ENCODE data around the gene PRKRA. TPM values are rescaled to one million over a fixed set of nuclear protein-coding genes. Genes with fewer than 3 reads are reported as not detected.

The PRKRA gene
- polyA plus RNA-seq, 3 donors from 2014 or later, result 37.7 to 57.7 (median 39.6) TPM

GRCh38 chr2:178395941-178396570 lies 54.9 kb downstream of the PRKRA start:
- no peak for DNase-seq
- Mint-ChIP-seq H3K4me1 (no peaks in the 10 kb centered on the region), H3K36me3 (no peaks in the 10 kb centered on the region), H3K9me3 (no peaks in the 10 kb centered on the region), H3K27ac (no peak overlapping the region), H3K4me3 (no peak overlapping the region), H3K27me3 (ENCODE audit: low read depth in 3 of 3) (peaks cover 0 to 2% (median 2%) of the 10 kb centered on the region in 3 donors)

- Mint-ChIP-seq H3K36me3 (no peaks in the 10 kb centered on the region), H3K9me3 (no peaks in the 10 kb centered on the region), H3K4me1 (no peaks in the 10 kb centered on the region), H3K27me3 (ENCODE audit: low read depth in 3 of 3) (peaks cover 0 to 2% (median 0%) of the 10 kb centered on the region in 3 donors), H3K27ac (no peak overlapping the region), H3K4me3 (no peak overlapping the region)
- DNase-seq, result no peak
These were observed 55.7 kb downstream of the PRKRA start for GRCh38 chr2:178395295-178395694.

GRCh38 chr2:178394859-178395258 lies 56.1 kb downstream of the PRKRA start:
- H3K27me3 Mint-ChIP-seq (ENCODE audit: low read depth in 3 of 3), result peaks cover 0 to 2% (median 0%) of the 10 kb centered on the region in 3 donors
- DNase-seq, result no peak
- H3K36me3 Mint-ChIP-seq, result no peaks in the 10 kb centered on the region
- H3K9me3 Mint-ChIP-seq, result no peaks in the 10 kb centered on the region
- no peak overlapping the region for H3K4me3 Mint-ChIP-seq
- H3K27ac Mint-ChIP-seq, result no peak overlapping the region
- no peaks in the 10 kb centered on the region for H3K4me1 Mint-ChIP-seq

GRCh38 chr2:178392215-178392614 lies 58.8 kb downstream of the PRKRA start:
- H3K4me1 Mint-ChIP-seq, result no peaks in the 10 kb centered on the region
- H3K4me3 Mint-ChIP-seq, result no peak overlapping the region
- peaks cover 1 to 4% (median 3%) of the 10 kb centered on the region in 3 donors for H3K27me3 Mint-ChIP-seq (ENCODE audit: low read depth in 3 of 3)
- no peaks in the 10 kb centered on the region for H3K36me3 Mint-ChIP-seq
- no peaks in the 10 kb centered on the region for H3K9me3 Mint-ChIP-seq
- DNase-seq, result no peak
- H3K27ac Mint-ChIP-seq, result no peak overlapping the region

GRCh38 chr2:178391701-178392100 lies 59.3 kb downstream of the PRKRA start:
- H3K9me3 Mint-ChIP-seq, result no peaks in the 10 kb centered on the region
- peaks cover 1 to 4% (median 3%) of the 10 kb centered on the region in 3 donors for H3K27me3 Mint-ChIP-seq (ENCODE audit: low read depth in 3 of 3)
- DNase-seq, result no peak
- no peak overlapping the region for H3K4me3 Mint-ChIP-seq
- H3K36me3 Mint-ChIP-seq, result no peaks in the 10 kb centered on the region
- H3K4me1 Mint-ChIP-seq, result no peaks in the 10 kb centered on the region
- H3K27ac Mint-ChIP-seq, result no peak overlapping the region

GRCh38 chr2:178388287-178388686 lies 62.7 kb downstream of the PRKRA start:
- H3K27ac Mint-ChIP-seq, result no peak overlapping the region
- no peaks in the 10 kb centered on the region for H3K9me3 Mint-ChIP-seq
- H3K36me3 Mint-ChIP-seq, result no peaks in the 10 kb centered on the region
- H3K27me3 Mint-ChIP-seq (ENCODE audit: low read depth in 3 of 3), result peaks cover 1 to 3% (median 3%) of the 10 kb centered on the region in 3 donors
- no peak overlapping the region for H3K4me3 Mint-ChIP-seq
- DNase-seq, result no peak
- H3K4me1 Mint-ChIP-seq, result no peaks in the 10 kb centered on the region

GRCh38 chr2:178386986-178387597 lies 63.9 kb downstream of the PRKRA start:
- Mint-ChIP-seq H3K4me3 (no peak overlapping the region), H3K27me3 (ENCODE audit: low read depth in 3 of 3) (peaks cover 1 to 6% (median 3%) of the 10 kb centered on the region in 3 donors), H3K9me3 (no peaks in the 10 kb centered on the region), H3K27ac (no peak overlapping the region), H3K4me1 (no peaks in the 10 kb centered on the region), H3K36me3 (no peaks in the 10 kb centered on the region)
- no peak for DNase-seq

GRCh38 chr2:178385595-178386148 lies 65.3 kb downstream of the PRKRA start:
- Mint-ChIP-seq H3K27ac (no peak overlapping the region), H3K36me3 (no peaks in the 10 kb centered on the region), H3K27me3 (ENCODE audit: low read depth in 3 of 3) (peaks cover 1 to 8% (median 4%) of the 10 kb centered on the region in 3 donors), H3K4me1 (no peaks in the 10 kb centered on the region), H3K4me3 (no peak overlapping the region), H3K9me3 (peaks cover 0 to 2% (median 0%) of the 10 kb centered on the region in 6 donors)
- DNase-seq, result no peak

- Mint-ChIP-seq H3K27ac (no peak overlapping the region), H3K27me3 (ENCODE audit: low read depth in 3 of 3) (peaks cover 4 to 11% (median 5%) of the 10 kb centered on the region in 3 donors), H3K36me3 (no peaks in the 10 kb centered on the region), H3K9me3 (peaks cover 0 to 2% (median 0%) of the 10 kb centered on the region in 6 donors), H3K4me1 (no peaks in the 10 kb centered on the region), H3K4me3 (no peak overlapping the region)
- no peak for DNase-seq
These were observed 67.3 kb downstream of the PRKRA start for GRCh38 chr2:178383718-178384117.

Other genes starting within 250 kb of the PRKRA start
- under 1 TPM in 1 of 3 donors, not detected in 2; 0.19 TPM for gene PJVK, start 203 bp upstream of the PRKRA start, polyA plus RNA-seq
- 1 to 10 TPM; 1.3 to 6.9 (median 2.1) TPM for gene FKBP7, start 27.4 kb upstream of the PRKRA start, polyA plus RNA-seq
- gene PLEKHA3, start 29.3 kb upstream of the PRKRA start, polyA plus RNA-seq, result 10 to 100 TPM; 22.4 to 35.6 (median 27.7) TPM

Measured in immature natural killer cell (primary cell).